Endothelial cell of umbilical vein (primary cell): ENCODE measurements around the gene FEM1C. TPM values are rescaled to one million over a fixed set of nuclear protein-coding genes. Genes with fewer than 3 reads are reported as not detected.

Source experiments
- BruUV-seq: library from RNA; stranded (reverse); fragments of 400-500 nt; replicated peaks from 2 replicates; lab custom pipeline; 2021; lab: Mats Ljungman, UMichigan
- CTCF ChIA-PET: fragments of 300-600, 350-600 bp; sonication (Branson Sonifier 250); formaldehyde crosslinking; loops from one replicate; lab custom pipeline; 2021; ENCODE audit warnings: antibody characterized with exemption, inconsistent platforms; lab: Charles Lee
- POLR2A ChIA-PET: fragments of 300-600, 350-600 bp; sonication (Branson Sonifier 250); formaldehyde crosslinking; loops from one replicate; lab custom pipeline; 2021; ENCODE audit warnings: antibody characterized with exemption, inconsistent platforms; lab: Charles Lee
- DNase-seq: peaks from one replicate; pipeline ENCODE4 v3.0.0-alpha.2; 2011; ENCODE audit warnings: low read depth, low spot score
- FAIRE-seq: peaks from 2 replicates; lab custom pipeline; 2011; peaks lifted over from hg19 to GRCh38; lab: Jason Lieb, UNC
- H2AFZ ChIP-seq: 2 replicates; pipeline ENCODE4 v1.6.0; 2012; ENCODE audit warnings: low read depth, low read length, control low read depth, inconsistent platforms
- H3K27ac ChIP-seq: 2 replicates; pipeline ENCODE4 v1.5.1; 2011; ENCODE audit warnings: low read depth, mild to moderate bottlenecking, control low read depth, low read length, moderate library complexity; ENCODE audit not compliant: insufficient read depth
- H3K27me3 ChIP-seq, 2 experiments: 2 replicates each; pipeline versions ENCODE4 v1.6.0 to v1.6.1; 2011; ENCODE audit warnings: low read length in 2 of 2, mixed read lengths in 1 of 2; ENCODE audit not compliant: control insufficient read depth in 2 of 2, insufficient read depth in 2 of 2
- H3K36me3 ChIP-seq, 2 experiments: 2 replicates in 1 of 2; 3 replicates in 1 of 2; pipeline ENCODE4 v1.5.1; 2011; ENCODE audit warnings: low read length in 2 of 2, mild to moderate bottlenecking in 1 of 2, moderate library complexity in 1 of 2; ENCODE audit not compliant: control insufficient read depth in 2 of 2, insufficient read depth in 2 of 2; ENCODE audit errors: extremely low read depth in 1 of 2
- H3K4me1 ChIP-seq: 3 replicates; pipeline ENCODE4 v1.5.1; 2011; ENCODE audit warnings: mild to moderate bottlenecking, low read length; ENCODE audit not compliant: control insufficient read depth, insufficient read depth; ENCODE audit errors: extremely low read depth
- H3K4me2 ChIP-seq: 2 replicates; pipeline ENCODE4 v1.6.1; 2011; ENCODE audit warnings: low read length, control low read depth, mixed read lengths; ENCODE audit not compliant: insufficient read depth
- H3K4me3 ChIP-seq, 3 experiments: fragments of 200-600 bp in 1 of 3; sonication (generic), shearing (Covaris generic) in 1 of 3; replicated peaks in 1 of 3; 2 replicates each; pipeline ENCODE4 v1.5.1; 2011 to 2016; ENCODE audit warnings: control low read depth in 3 of 3, low read length in 3 of 3, mild to moderate bottlenecking in 2 of 3, inconsistent platforms in 1 of 3, low read depth in 1 of 3, moderate library complexity in 1 of 3; ENCODE audit not compliant: insufficient read depth in 1 of 3
- H3K79me2 ChIP-seq: 2 replicates; pipeline ENCODE4 v1.6.0; 2012; ENCODE audit warnings: low read length, inconsistent platforms; ENCODE audit not compliant: control insufficient read depth, insufficient read depth
- H3K9ac ChIP-seq: replicated peaks from 2 replicates; pipeline ENCODE3; 2011; ENCODE audit warnings: low read length, control low read depth; ENCODE audit not compliant: insufficient read depth; ENCODE audit errors: extremely low read depth
- H3K9me1 ChIP-seq: replicated peaks from 3 replicates; pipeline ENCODE4 v1.6.0; 2011; ENCODE audit warnings: mild to moderate bottlenecking, low read length; ENCODE audit not compliant: control insufficient read depth, insufficient read depth; ENCODE audit errors: extremely low read depth
- H3K9me3 ChIP-seq: replicated peaks from 2 replicates; pipeline ENCODE4 v1.5.1; 2012; ENCODE audit warnings: low read length, inconsistent platforms; ENCODE audit not compliant: control insufficient read depth, insufficient read depth
- H4K20me1 ChIP-seq: replicated peaks from 2 replicates; pipeline ENCODE3; 2011; ENCODE audit warnings: mild to moderate bottlenecking, low read length; ENCODE audit not compliant: control insufficient read depth, insufficient read depth; ENCODE audit errors: extremely low read depth
- EZH2 ChIP-seq: IDR thresholded peaks from 2 replicates; pipeline ENCODE4 v1.6.1; 2012; ENCODE audit warnings: borderline replicate concordance, low read depth, mild to moderate bottlenecking, moderate library complexity, low read length, inconsistent platforms; ENCODE audit not compliant: severe bottlenecking
- FOS ChIP-seq: IDR thresholded peaks from 2 replicates; pipeline ENCODE4 v1.6.1; 2011; ENCODE audit warnings: mild to moderate bottlenecking, low read length, moderate library complexity, borderline replicate concordance; ENCODE audit not compliant: insufficient read depth
- GATA2 ChIP-seq: IDR thresholded peaks from 2 replicates; pipeline ENCODE4 v1.7.0; 2011; ENCODE audit warnings: low read depth, mild to moderate bottlenecking, moderate library complexity, mixed read lengths, low read length; ENCODE audit not compliant: insufficient read length, insufficient read depth
- JUN ChIP-seq: IDR thresholded peaks from 2 replicates; pipeline ENCODE4 v1.6.1; 2011; ENCODE audit warnings: borderline replicate concordance, low read depth; ENCODE audit not compliant: insufficient read length, insufficient read depth
- MYC ChIP-seq: IDR thresholded peaks from one replicate; pipeline ENCODE4 v1.6.1; 2011; ENCODE audit warnings: mild to moderate bottlenecking, low read depth, low read length
- POLR2A ChIP-seq: IDR thresholded peaks from 2 replicates; pipeline ENCODE4 v1.6.1; 2012; ENCODE audit warnings: low read depth, mild to moderate bottlenecking, control low read depth, low read length
- POLR2AphosphoS5 ChIP-seq: IDR thresholded peaks from 2 replicates; pipeline ENCODE4 v1.6.1; 2012; ENCODE audit warnings: low read depth, mild to moderate bottlenecking, control low read depth, low read length, moderate library complexity; ENCODE audit not compliant: insufficient read depth
- dilution Hi-C: fragments of 300-500 bp; cut with MboI; formaldehyde crosslinking; loops from one replicate; pipeline ENCODE4 v1.15.0; 2019; ENCODE audit warnings: low sequenced_read_pairs; ENCODE audit not compliant: extremely low pct_ligation_motif_present
- intact Hi-C: fragments of 100-400 bp; cut with micrococcal nuclease; formaldehyde crosslinking; loops from one replicate; pipeline ENCODE4 v1.10.0; 2022
- polyA plus RNA-seq, 4 experiments: library from polyadenylated mRNA; depleted of rRNA in 3 of 4; stranded (reverse) in 3 of 4; unstranded in 1 of 4; fragments of >200 nt; gene quantifications; 2 replicates each; pipeline versions ENCODE4 v1.2.1 to v1.2.3, GENCODE V29; 2011 to 2012; ENCODE audit warnings: missing spikeins in 1 of 4
- total RNA-seq: library from RNA; stranded (reverse); gene quantifications from 2 replicates; pipeline ENCODE4 v1.2.3, GENCODE V29; 2021
- TF ChIP-seq, protein P1 (sequence below), 2 donors: IDR thresholded peaks; 1 replicate in 1 of 2; 2 replicates in 1 of 2; pipeline ENCODE4 v1.5.1; 2011; ENCODE audit warnings: low read length in 2 of 2, mild to moderate bottlenecking in 2 of 2, moderate library complexity in 2 of 2, control low read depth in 1 of 2, inconsistent platforms in 1 of 2, low read depth in 1 of 2; ENCODE audit not compliant: insufficient read depth in 1 of 2; ENCODE audit errors: extremely low read depth in 1 of 2
- TF ChIP-seq, protein P2 (sequence below): IDR thresholded peaks from 2 replicates; pipeline ENCODE4 v1.6.1; 2011; ENCODE audit not compliant: insufficient read depth, insufficient read length

The FEM1C gene
- total and polyA plus RNA-seq, 2 donors (not counting 3 experiments of a cell fraction or from before 2014, with no cell fraction given) = 6.2 to 16.0 TPM

DNA sequence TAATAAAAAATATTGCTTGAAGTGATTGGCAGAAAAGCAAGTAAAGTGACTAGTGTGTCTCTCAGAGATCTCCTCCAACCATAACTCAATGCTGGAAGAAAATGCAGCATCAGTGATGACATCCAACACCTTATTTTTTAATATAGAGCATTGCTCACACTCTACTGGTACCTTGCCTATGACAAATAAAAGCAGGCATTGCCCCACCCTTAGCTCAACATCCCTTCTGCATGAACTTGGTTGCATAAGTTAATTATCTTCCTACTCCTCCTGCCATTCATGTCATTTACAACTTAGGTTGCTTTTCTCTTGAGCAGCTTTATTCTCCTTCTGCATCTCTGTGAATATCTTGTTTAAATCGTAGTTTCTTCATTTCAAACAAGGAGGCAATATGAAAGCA lies 41.2 kb downstream of the FEM1C start:
- Histone ChIP-seq H3K36me3 (no peaks in the 10 kb centered on the region), H3K4me2 (no peak overlapping the region), H3K9me3 (no peaks in the 10 kb centered on the region), H4K20me1 (no peaks in the 10 kb centered on the region), H3K27ac (no peak overlapping the region), H3K4me1 (no peaks in the 10 kb centered on the region), H3K4me3 (no peak overlapping the region), H3K9me1 (no peaks in the 10 kb centered on the region), H2AFZ (no peak overlapping the region), H3K27me3 (no peaks in the 10 kb centered on the region), H3K79me2 (no peaks in the 10 kb centered on the region), H3K9ac (no peak overlapping the region)
- intact Hi-C loops = no loop called here
- POLR2A ChIA-PET = no interaction called here
- dilution Hi-C loops = no loop called here
- DNase-seq (no peak), FAIRE-seq (no peak)
- CTCF ChIA-PET = no interaction called here
- TF ChIP-seq POLR2AphosphoS5 = no peak
- no TSS peak for BruUV-seq

- ChIA-PET POLR2A (interaction anchor here (0.6 kb wide), 1 partner anchor 15 kb away, joined by 3 read pairs; no protein-coding TSS in a partner anchor), CTCF (interaction anchor here (0.7 to 0.9 kb wide), 3 partner anchors 29 to 120 kb away, joined by 3 to 5 read pairs (median 4); no protein-coding TSS in a partner anchor)
- Histone ChIP-seq H4K20me1 (no peaks in the 10 kb centered on the region), H3K9me1 (no peaks in the 10 kb centered on the region), H3K9ac (no peak overlapping the region), H3K4me1 (no peaks in the 10 kb centered on the region), H3K79me2 (no peaks in the 10 kb centered on the region), H3K27ac (no peak overlapping the region), H3K4me2 (no peak overlapping the region), H3K4me3 (no peak overlapping the region), H3K27me3 (no peaks in the 10 kb centered on the region), H3K9me3 (no peaks in the 10 kb centered on the region), H3K36me3 (no peaks in the 10 kb centered on the region), H2AFZ (no peak overlapping the region)
- dilution Hi-C loops (no loop called here), intact Hi-C loops (no loop called here)
- FAIRE-seq (no peak), DNase-seq (no peak)
- BruUV-seq = no TSS peak
- TF ChIP-seq, protein P1, sequence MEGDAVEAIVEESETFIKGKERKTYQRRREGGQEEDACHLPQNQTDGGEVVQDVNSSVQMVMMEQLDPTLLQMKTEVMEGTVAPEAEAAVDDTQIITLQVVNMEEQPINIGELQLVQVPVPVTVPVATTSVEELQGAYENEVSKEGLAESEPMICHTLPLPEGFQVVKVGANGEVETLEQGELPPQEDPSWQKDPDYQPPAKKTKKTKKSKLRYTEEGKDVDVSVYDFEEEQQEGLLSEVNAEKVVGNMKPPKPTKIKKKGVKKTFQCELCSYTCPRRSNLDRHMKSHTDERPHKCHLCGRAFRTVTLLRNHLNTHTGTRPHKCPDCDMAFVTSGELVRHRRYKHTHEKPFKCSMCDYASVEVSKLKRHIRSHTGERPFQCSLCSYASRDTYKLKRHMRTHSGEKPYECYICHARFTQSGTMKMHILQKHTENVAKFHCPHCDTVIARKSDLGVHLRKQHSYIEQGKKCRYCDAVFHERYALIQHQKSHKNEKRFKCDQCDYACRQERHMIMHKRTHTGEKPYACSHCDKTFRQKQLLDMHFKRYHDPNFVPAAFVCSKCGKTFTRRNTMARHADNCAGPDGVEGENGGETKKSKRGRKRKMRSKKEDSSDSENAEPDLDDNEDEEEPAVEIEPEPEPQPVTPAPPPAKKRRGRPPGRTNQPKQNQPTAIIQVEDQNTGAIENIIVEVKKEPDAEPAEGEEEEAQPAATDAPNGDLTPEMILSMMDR (IDR thresholded peaks at IDR 0.05; ENCODE audit: extremely low read depth in 1 of 2, insufficient read depth in 1 of 2, low read depth in 1 of 2, low read length in 2 of 2) = no peak
- TF ChIP-seq JUN = no peak
- TF ChIP-seq POLR2AphosphoS5 = no peak
- TF ChIP-seq GATA2 = no peak
- no peak for TF ChIP-seq EZH2
- TF ChIP-seq, protein P2, sequence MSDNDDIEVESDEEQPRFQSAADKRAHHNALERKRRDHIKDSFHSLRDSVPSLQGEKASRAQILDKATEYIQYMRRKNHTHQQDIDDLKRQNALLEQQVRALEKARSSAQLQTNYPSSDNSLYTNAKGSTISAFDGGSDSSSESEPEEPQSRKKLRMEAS = no peak
- TF ChIP-seq POLR2A = no peak
- TF ChIP-seq MYC = no peak
- TF ChIP-seq FOS = no peak
Observed at GRCh38 chr5:115501464-115502210, 42.9 kb downstream of the FEM1C start.
